Activated CD4-positive, alpha-beta T cell treated with anti-CD3 and anti-CD28 coated beads, Interleukin-2, amount 10 ng/mL, durations not matched to agents 24 days and 14 days (primary cell): Measurements from ENCODE around the gene PABPC1L. TPM values are rescaled to one million over a fixed set of nuclear protein-coding genes. Genes with fewer than 3 reads are reported as not detected.

Experiments used
- DNase-seq: peaks from one replicate; pipeline ENCODE4 v3.0.0; 2022
- H3K27ac Mint-ChIP-seq: one replicate; pipeline ENCODE4 v1.8.0; 2022; ENCODE audit warnings: mild to moderate bottlenecking, mixed read lengths
- H3K27me3 Mint-ChIP-seq: one replicate; pipeline ENCODE4 v1.8.0; 2022; ENCODE audit warnings: mixed read lengths
- H3K36me3 Mint-ChIP-seq: one replicate; pipeline ENCODE4 v1.8.0; 2022; ENCODE audit warnings: low read depth, mild to moderate bottlenecking, mixed read lengths
- H3K4me1 Mint-ChIP-seq: one replicate; pipeline ENCODE4 v1.8.0; 2021; ENCODE audit warnings: mixed read lengths
- H3K4me3 Mint-ChIP-seq: one replicate; pipeline ENCODE4 v1.8.0; 2022; ENCODE audit warnings: mild to moderate bottlenecking, moderate library complexity, mixed read lengths
- H3K9me3 Mint-ChIP-seq: one replicate; pipeline ENCODE4 v1.8.0; 2021; ENCODE audit warnings: mixed read lengths
- intact Hi-C: fragments of 100-400 bp; cut with micrococcal nuclease; formaldehyde crosslinking; loops from one replicate; pipeline ENCODE4 v1.15.1; 2023
- total RNA-seq: library from RNA; stranded (reverse); gene quantifications from 2 replicates; pipeline ENCODE4 v1.2.3, GENCODE V29; 2022

Gene PABPC1L
- total RNA-seq, 1 donor from 2014 or later: 103 TPM

DNA sequence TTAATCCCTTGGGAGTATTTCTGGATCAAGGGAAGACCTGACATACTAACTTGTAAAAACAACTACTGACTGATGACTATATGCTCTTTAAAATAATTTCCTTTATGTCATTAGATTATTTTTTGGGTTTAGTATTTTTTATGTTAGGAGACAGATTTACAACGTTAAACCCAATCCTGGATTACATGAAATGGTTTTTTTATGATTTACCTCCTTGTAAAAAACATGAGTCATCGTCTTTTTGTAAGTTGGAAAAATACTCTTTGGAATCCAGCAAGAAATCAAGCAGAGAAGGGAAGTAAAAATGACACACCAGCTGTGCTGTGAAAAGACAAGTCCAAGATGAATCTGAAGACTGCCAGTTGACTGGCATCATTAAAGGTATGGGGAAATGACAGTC lies 63.2 kb downstream of the PABPC1L start:
- no peaks in the 10 kb centered on the region for H3K27me3 Mint-ChIP-seq
- H3K4me3 Mint-ChIP-seq: peak overlapping the region; percentile 61
- DNase-seq: no peak
- H3K9me3 Mint-ChIP-seq: peaks cover 5% of the 10 kb centered on the region
- peaks cover 66% of the 10 kb centered on the region for H3K36me3 Mint-ChIP-seq
- peaks cover 76% of the 10 kb centered on the region for H3K4me1 Mint-ChIP-seq
- intact Hi-C loops: loop anchor here (5.0 kb wide), 1 partner anchor 64 kb away; no protein-coding TSS in a partner anchor
- H3K27ac Mint-ChIP-seq: peak overlapping the region; percentile 76

DNA sequence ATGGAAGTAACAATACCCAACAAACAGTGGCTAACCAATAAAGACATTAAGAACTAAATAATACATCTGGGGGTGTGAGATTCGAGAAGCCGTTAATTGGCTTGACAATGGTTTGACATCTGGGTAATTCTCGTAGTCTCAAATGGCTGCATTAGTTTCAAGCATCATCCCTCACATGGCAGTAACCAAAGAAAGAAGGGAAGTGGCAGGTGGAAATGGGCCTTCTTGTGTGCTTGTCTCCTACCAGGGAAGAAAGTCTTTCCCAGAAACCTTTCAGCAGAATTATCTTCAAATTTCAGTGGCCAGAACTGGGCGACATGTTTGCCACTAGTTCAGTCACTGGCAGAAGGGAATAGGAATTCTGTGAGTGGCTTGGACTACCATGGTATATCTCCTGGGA lies 66.8 kb downstream of the PABPC1L start:
- Mint-ChIP-seq H3K27ac (peak overlapping the region; percentile 78), H3K36me3 (peaks cover 82% of the 10 kb centered on the region), H3K4me1 (peaks cover 76% of the 10 kb centered on the region), H3K9me3 (peaks cover 5% of the 10 kb centered on the region), H3K4me3 (no peak overlapping the region), H3K27me3 (no peaks in the 10 kb centered on the region)
- no peak for DNase-seq
- intact Hi-C loops: no loop called here

GRCh38 chr20:44979090-44979621 lies 69.3 kb downstream of the PABPC1L start:
- H3K36me3 Mint-ChIP-seq: peaks cover 82% of the 10 kb centered on the region
- intact Hi-C loops: loop anchor here (1.0 kb wide), 3 partner anchors 8 to 20 kb away; no protein-coding TSS in a partner anchor
- DNase-seq: peak; percentile 93
- peak overlapping the region; percentile 96 for H3K27ac Mint-ChIP-seq
- H3K27me3 Mint-ChIP-seq: no peaks in the 10 kb centered on the region
- peaks cover 5% of the 10 kb centered on the region for H3K9me3 Mint-ChIP-seq
- H3K4me1 Mint-ChIP-seq: peaks cover 74% of the 10 kb centered on the region
- peak overlapping the region; percentile 78 for H3K4me3 Mint-ChIP-seq

- intact Hi-C loops: no loop called here
- Mint-ChIP-seq H3K36me3 (peaks cover 70% of the 10 kb centered on the region), H3K4me1 (peaks cover 64% of the 10 kb centered on the region), H3K27ac (peak overlapping the region; percentile 70), H3K4me3 (no peak overlapping the region), H3K9me3 (no peaks in the 10 kb centered on the region), H3K27me3 (no peaks in the 10 kb centered on the region)
- peak; percentile 55 for DNase-seq
Observed at GRCh38 chr20:44981736-44982406, 72.0 kb downstream of the PABPC1L start.

DNA sequence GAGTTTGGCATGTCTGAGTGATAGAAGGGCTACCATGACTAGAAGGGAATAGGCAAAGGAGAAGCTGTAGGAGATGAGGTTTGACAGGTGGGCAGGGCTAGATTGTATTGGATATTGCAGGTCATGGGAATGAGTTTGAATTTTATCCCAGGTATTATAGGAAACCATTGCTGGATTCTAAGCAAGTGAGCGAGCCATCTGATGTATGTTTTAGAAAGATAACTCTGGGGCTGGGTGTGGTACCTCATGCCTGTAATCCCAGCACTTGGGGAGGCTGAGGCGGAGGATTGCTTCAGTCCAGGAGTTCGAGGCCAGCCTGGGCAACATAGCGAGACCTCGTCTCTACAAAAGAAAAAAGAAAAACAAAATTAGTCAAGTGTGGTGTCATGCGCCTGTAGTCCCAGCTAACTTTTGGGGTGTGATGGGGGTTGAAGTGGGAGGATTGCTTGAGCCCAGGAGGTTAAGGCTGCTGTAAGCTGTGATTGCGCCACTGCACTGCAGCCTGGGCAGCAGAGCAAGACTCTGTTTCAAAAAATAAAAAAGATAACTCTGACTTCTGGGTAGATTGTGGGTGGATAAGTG lies 73.3 kb downstream of the PABPC1L start:
- no peaks in the 10 kb centered on the region for H3K9me3 Mint-ChIP-seq
- intact Hi-C loops: no loop called here
- H3K4me1 Mint-ChIP-seq: peaks cover 57% of the 10 kb centered on the region
- DNase-seq: peak; percentile 52
- H3K4me3 Mint-ChIP-seq: no peak overlapping the region
- peak overlapping the region; percentile 31 for H3K27ac Mint-ChIP-seq
- peaks cover 65% of the 10 kb centered on the region for H3K36me3 Mint-ChIP-seq
- no peaks in the 10 kb centered on the region for H3K27me3 Mint-ChIP-seq

DNA sequence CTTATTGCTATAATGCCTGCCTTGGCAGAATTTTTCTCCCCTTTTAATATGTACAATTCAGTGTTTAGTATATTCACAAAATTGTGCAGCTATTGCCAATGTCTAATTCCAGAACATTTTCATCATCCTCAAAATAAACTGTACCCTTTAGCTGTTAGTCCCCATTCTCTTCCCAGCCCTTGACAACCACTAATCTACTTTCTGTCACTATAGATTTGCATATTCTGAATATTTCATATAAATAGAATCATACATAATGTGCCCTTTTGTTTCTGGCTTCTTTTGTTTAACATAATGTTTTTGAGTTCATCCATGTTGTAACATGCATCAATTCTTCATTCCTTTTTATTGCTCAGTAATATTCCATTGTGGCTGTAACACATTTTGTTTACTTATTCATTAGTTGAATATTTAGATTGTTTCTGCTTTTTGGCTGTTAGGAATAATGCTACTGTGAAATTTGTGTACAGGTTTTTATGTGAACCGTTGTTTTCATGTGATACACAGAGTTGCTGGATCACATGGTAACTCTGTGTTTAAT lies 78.8 kb downstream of the PABPC1L start:
- Mint-ChIP-seq H3K4me1 (peaks cover 58% of the 10 kb centered on the region), H3K27me3 (no peaks in the 10 kb centered on the region), H3K36me3 (peaks cover 49% of the 10 kb centered on the region), H3K27ac (peak overlapping the region; percentile 6), H3K9me3 (no peaks in the 10 kb centered on the region), H3K4me3 (peak overlapping the region; percentile 17)
- intact Hi-C loops: no loop called here
- DNase-seq: no peak

Other genes starting within 250 kb of the PABPC1L start
- gene CCN5, start 194.7 kb upstream of the PABPC1L start, total RNA-seq: not detected in 2 replicates
- gene KCNK15, start 164.2 kb upstream of the PABPC1L start, total RNA-seq: 0.44 and 0.76 TPM in 2 replicates
- gene RIMS4, start 99.5 kb upstream of the PABPC1L start, total RNA-seq: not detected in 2 replicates
- gene YWHAB, start 24.4 kb upstream of the PABPC1L start, total RNA-seq: 241 and 243 TPM in 2 replicates
- 63.4 and 64.5 TPM in 2 replicates for gene TOMM34, start 50.3 kb downstream of the PABPC1L start, total RNA-seq
- gene STK4, start 56.5 kb downstream of the PABPC1L start, total RNA-seq: 141 and 143 TPM in 2 replicates
- gene KCNS1, start 191.1 kb downstream of the PABPC1L start, total RNA-seq: 0.30 and 0.47 TPM in 2 replicates
- gene WFDC5, start 205.1 kb downstream of the PABPC1L start, total RNA-seq: not detected in 2 replicates
- not detected in 2 replicates for gene WFDC12, start 214.4 kb downstream of the PABPC1L start, total RNA-seq